Transverse colon (tissue), 4 donors: ENCODE data around the gene XRRA1.
"Not testable (repeated sequence)": the region's sequence is repeated elsewhere in the genome, so short reads cannot be mapped to it uniquely, and the experiment has no call there.

Experiments used
- POLR2A ChIP-seq: fragments of 450-650 bp; IDR thresholded peaks from one replicate; pipeline ENCODE4 v1.6.1; 2016; ENCODE audit warnings: antibody characterized with exemption, mild to moderate bottlenecking, moderate library complexity
- POLR2AphosphoS5 ChIP-seq, 3 donors: sonication (generic); formaldehyde crosslinking; IDR thresholded peaks; one replicate each; pipeline ENCODE4 v1.6.1; 2016; ENCODE audit warnings: antibody characterized with exemption in 3 of 3
- TF ChIP-seq, protein P1 (sequence below), 5 experiments: fragments of 200-600 bp in 3 of 5; fragments of 450-650 bp in 2 of 5; sonication (generic) in 3 of 5; IDR thresholded peaks; 1 replicate in 2 of 5; 2 replicates in 3 of 5; pipeline ENCODE4 v1.5.1; 2016 to 2017; ENCODE audit warnings: antibody characterized with exemption in 5 of 5, inconsistent platforms in 3 of 5, mild to moderate bottlenecking in 2 of 5, moderate library complexity in 1 of 5

DNA sequence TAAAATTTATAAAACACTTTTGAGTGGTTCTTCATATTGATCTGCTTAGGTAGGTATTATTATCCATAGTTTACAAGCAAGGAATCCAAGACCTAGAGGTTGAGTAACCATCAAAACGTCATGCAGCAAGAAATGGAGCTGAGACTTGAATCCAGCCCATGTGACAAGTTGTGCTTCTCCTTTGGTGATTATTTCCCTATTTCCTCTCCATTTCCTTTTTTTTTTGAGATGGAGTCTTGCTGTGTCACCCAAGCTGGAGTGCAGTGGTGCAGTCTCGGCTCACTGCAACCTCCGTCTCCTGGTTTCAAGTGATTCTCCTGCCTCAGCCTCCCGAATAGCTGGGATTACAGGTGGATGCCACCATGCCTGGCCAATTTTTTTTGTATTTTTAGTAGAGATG lies 41.3 kb upstream of the XRRA1 start:
- TF ChIP-seq POLR2AphosphoS5 (IDR thresholded peaks at IDR 0.05); POLR2A: not testable (repeated sequence)
- TF ChIP-seq, protein P1, sequence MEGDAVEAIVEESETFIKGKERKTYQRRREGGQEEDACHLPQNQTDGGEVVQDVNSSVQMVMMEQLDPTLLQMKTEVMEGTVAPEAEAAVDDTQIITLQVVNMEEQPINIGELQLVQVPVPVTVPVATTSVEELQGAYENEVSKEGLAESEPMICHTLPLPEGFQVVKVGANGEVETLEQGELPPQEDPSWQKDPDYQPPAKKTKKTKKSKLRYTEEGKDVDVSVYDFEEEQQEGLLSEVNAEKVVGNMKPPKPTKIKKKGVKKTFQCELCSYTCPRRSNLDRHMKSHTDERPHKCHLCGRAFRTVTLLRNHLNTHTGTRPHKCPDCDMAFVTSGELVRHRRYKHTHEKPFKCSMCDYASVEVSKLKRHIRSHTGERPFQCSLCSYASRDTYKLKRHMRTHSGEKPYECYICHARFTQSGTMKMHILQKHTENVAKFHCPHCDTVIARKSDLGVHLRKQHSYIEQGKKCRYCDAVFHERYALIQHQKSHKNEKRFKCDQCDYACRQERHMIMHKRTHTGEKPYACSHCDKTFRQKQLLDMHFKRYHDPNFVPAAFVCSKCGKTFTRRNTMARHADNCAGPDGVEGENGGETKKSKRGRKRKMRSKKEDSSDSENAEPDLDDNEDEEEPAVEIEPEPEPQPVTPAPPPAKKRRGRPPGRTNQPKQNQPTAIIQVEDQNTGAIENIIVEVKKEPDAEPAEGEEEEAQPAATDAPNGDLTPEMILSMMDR (IDR thresholded peaks at IDR 0.05): not testable (repeated sequence)
